ES-I3 (cell line): ENCODE measurements around the gene NCAN.
"Not testable (repeated sequence)": the region's sequence is repeated elsewhere in the genome, so short reads cannot be mapped to it uniquely, and the experiment has no call there.

Experiments
- H3K36me3 ChIP-seq: 2 replicates; pipeline ENCODE4 v1.6.1; 2013; ENCODE audit warnings: mild to moderate bottlenecking, low read length, control low read depth, moderate library complexity; ENCODE audit not compliant: insufficient read depth
- H3K4me1 ChIP-seq: 2 replicates; pipeline ENCODE4 v1.6.1; 2013; ENCODE audit warnings: mild to moderate bottlenecking, control low read depth, low read length; ENCODE audit not compliant: insufficient read depth
- H3K9ac ChIP-seq: 2 replicates; pipeline ENCODE4 v1.6.1; 2013; ENCODE audit warnings: low read depth, mild to moderate bottlenecking, low read length, moderate library complexity
- H3K9me3 ChIP-seq: 2 replicates; pipeline ENCODE4 v1.6.1; 2013; ENCODE audit warnings: mild to moderate bottlenecking, low read length, moderate library complexity; ENCODE audit not compliant: control insufficient read depth, insufficient read depth

Gene NCAN

DNA sequence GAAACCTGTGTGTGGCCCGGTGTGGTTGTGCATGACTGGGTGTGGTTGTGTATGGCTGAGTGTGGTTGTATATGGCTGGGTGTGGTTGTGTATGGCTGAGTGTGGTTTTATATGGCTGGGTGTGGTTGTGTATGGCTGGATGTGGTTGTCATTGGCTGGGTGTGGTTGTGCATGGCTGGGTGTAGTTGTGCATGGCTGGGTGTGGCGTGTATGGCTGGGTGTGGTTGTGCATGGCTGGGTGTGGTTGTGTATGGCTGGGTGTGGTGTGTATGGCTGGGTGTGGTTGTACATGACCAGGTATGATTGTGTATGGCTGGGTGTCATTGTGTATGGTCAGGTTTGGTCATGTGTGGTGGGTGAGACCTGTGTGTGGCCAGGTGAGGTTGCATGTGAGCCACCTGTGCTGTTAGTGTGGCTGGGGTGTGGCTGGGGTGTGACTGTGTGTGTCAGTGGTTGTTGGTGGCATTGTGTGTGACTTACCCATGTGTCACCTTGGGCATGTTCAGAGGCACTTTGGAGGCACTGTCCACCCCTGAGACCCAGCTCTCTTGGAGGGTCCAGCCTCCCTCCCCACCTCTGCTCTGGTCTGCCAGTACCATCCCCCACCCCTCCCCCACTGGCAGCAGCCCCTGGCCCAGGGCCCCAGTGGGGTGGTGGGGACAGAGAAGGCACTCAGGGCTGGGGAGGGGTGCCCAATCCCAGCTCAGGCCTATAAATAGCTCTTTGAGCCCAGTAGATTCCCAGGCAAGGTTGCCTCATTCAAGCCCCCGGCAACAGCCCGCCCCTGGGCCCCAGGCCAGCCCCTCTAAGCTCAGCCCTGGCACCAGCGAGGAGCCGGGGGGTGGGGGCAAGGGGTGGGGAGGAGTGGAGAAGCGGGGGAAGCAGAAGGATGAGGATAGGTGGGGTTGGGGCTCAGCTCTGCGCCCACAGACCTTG lies 3.9 kb upstream of the NCAN start:
- H3K9ac ChIP-seq: no peak overlapping the region
- H3K36me3 ChIP-seq: no peaks in the 10 kb centered on the region
- no peaks in the 10 kb centered on the region for H3K4me1 ChIP-seq
- no peaks in the 10 kb centered on the region for H3K9me3 ChIP-seq

DNA sequence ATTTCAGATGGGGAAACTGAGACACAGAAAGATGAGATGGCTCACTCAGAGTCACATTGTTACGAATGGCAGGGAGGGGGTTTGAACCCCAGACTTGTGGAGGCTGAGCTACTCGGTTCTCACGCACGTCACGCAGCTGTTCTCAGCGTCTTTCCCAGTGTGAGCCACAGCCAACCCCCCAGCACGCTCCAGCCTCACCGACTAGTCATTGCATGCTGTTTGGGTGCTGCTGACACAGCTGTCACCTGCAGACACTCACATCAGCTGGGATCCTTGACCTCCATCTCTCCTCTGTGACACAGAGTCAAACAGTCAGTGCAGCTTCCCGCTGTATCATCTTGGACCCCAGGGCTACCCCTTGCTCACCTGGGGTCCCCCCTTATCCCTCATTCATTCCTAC lies 2.4 kb upstream of the NCAN start:
- H3K9ac ChIP-seq: no peak overlapping the region
- H3K4me1 ChIP-seq: no peaks in the 10 kb centered on the region
- no peaks in the 10 kb centered on the region for H3K9me3 ChIP-seq
- no peaks in the 10 kb centered on the region for H3K36me3 ChIP-seq

DNA sequence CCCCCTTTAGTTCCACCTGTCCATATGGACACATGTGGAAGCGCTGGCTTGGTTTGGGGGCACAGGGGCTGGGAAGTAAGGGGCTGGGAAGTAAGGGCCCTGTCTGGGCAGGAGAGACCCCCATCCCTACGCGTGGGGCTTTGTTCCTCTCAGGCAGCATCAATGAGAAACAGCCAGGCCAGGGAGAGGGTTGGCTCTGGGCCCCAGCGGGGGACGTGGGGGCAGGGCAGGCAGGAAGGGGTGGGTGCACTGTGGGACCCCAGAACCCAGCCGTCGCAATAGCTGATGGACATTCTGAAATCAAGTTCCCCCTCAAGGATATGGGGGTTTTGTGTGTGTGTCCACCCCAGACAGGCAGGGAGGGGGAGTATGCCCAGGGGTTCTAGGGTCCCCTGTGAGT lies 1.2 kb downstream of the NCAN start:
- H3K9me3 ChIP-seq: no peaks in the 10 kb centered on the region
- no peaks in the 10 kb centered on the region for H3K4me1 ChIP-seq
- H3K9ac ChIP-seq: no peak overlapping the region
- no peaks in the 10 kb centered on the region for H3K36me3 ChIP-seq

DNA sequence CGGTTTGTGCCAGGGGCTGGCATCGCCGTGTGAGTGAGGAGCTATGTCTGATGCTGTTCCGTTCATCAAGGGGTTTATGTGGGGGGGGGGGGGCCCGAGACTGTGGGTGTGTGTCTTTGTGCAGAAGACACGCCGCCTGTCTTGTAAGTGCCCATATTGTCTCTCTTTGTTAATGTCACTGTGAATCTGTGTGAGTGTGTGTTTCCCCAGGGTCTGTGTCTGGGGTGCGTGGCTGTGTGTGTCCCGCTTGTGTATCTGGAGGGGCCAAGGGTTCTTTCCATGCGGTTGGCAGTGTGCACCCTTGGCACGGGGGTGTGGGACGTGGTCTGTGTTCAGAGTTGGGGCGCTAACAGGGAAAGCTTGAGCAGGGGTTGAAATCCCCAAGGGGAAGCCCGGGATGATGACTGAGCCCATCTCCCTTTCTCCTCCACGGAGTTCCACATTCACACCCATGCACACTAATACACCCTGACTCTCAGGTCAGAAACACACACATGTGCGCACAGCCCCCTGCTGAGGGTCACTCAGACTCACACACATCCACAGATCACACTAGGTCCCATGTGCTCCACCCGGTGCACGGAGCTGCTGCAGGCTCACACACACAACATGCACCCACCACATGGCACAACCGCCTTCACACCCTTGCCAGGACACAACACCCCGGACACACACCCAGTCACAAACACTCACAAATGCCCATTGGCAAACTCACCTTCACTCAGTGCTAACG lies 1.8 kb downstream of the NCAN start:
- no peaks in the 10 kb centered on the region for H3K9me3 ChIP-seq
- no peaks in the 10 kb centered on the region for H3K36me3 ChIP-seq
- H3K4me1 ChIP-seq: no peaks in the 10 kb centered on the region
- H3K9ac ChIP-seq: no peak overlapping the region

DNA sequence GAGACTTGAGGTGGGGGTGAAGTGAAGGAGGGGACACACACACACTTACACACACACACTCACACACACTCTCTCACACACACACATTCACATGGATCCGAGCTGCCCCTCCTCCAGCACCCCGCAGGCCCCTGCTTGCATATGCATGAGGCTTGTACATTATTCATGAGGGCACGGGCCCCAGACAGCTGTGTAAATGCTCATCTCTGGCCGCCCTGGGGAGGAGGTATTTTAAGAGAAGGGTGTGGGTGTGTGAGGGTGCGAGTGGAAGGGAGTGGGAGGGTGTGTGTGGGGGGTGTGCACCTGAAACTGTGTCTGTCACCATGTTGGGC lies 2.4 kb downstream of the NCAN start:
- no peaks in the 10 kb centered on the region for H3K9me3 ChIP-seq
- H3K4me1 ChIP-seq: no peaks in the 10 kb centered on the region
- H3K36me3 ChIP-seq: no peaks in the 10 kb centered on the region
- no peak overlapping the region for H3K9ac ChIP-seq

DNA sequence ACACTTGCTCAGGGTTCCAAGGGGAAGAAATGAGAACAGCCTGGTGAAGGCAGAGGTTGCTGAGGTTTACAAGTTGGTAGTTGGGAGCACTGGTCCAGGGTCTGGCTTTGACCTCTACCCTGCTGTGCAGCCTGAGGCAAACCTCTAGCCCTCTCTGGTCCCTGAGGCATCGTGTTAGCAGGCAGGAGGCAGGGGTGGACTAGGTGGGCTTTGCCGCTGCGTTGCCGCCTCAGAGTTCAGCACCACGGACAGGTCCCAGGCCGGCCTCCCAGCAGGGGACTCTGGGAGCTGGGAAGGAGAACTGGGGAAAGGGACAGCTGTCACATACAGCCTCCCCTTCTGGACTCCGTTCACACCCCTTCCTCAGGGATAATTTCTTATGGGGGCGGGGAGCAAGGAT lies 3.1 kb downstream of the NCAN start:
- no peaks in the 10 kb centered on the region for H3K4me1 ChIP-seq
- H3K9ac ChIP-seq: no peak overlapping the region
- H3K9me3 ChIP-seq: no peaks in the 10 kb centered on the region
- no peaks in the 10 kb centered on the region for H3K36me3 ChIP-seq

DNA sequence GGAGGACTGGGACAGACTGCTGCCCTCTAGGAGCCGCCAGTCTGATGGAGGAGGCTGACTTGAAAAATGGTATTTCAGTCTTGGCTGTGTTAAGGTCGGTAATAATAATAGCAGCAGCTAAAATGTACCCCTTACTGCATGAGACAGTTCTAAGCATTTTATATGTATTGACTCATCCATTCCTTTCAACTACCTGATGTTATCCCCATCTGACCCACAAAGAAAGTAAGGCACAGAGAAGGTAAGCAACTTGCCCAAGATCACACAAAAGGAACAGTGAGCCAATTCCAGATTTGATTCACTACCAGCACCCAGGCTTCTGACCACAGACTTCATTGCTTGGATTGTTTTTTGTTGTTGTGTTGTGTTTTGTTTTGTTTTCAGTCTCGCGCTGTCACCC lies 4.0 kb downstream of the NCAN start:
- Histone ChIP-seq H3K36me3 (no peaks in the 10 kb centered on the region), H3K4me1 (no peaks in the 10 kb centered on the region), H3K9ac (no peak overlapping the region), H3K9me3 (no peaks in the 10 kb centered on the region)

DNA sequence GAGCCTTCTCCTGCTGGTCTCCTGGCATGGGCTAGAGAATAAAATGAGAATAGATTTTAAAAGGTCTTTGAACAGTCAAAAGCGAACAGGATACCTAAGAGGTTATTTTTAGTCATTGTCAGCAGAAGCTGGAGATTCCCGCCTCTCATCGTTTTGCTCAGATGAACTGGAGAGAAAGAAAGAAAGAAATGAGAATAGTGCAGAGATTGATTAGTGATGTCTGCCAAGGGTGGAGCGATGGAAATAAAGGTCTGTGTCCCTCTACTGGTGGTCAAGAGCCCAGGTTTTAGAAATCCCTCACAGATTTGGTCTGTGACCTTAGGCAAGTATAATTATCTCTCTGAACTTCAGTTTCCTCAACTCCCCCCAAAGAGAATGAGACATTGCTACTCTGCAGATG lies 5.3 kb downstream of the NCAN start:
- Histone ChIP-seq H3K36me3 (no peaks in the 10 kb centered on the region), H3K4me1 (no peaks in the 10 kb centered on the region), H3K9me3 (no peaks in the 10 kb centered on the region), H3K9ac (no peak overlapping the region)

DNA sequence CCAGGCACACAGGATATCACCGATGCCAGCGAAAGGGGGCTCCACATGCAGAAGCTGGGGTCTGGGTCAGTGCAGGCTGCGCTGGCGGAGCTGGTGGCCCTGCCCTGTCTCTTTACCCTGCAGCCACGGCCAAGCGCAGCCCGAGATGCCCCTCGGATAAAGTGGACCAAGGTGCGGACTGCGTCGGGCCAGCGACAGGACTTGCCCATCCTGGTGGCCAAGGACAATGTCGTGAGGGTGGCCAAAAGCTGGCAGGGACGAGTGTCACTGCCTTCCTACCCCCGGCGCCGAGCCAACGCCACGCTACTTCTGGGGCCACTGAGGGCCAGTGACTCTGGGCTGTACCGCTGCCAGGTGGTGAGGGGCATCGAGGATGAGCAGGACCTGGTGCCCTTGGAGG lies 7.2 kb downstream of the NCAN start:
- Histone ChIP-seq H3K36me3 (no peaks in the 10 kb centered on the region), H3K9ac (no peak overlapping the region), H3K9me3 (no peaks in the 10 kb centered on the region; the same call in 1 of the 2 replicates), H3K4me1 (no peaks in the 10 kb centered on the region)

DNA sequence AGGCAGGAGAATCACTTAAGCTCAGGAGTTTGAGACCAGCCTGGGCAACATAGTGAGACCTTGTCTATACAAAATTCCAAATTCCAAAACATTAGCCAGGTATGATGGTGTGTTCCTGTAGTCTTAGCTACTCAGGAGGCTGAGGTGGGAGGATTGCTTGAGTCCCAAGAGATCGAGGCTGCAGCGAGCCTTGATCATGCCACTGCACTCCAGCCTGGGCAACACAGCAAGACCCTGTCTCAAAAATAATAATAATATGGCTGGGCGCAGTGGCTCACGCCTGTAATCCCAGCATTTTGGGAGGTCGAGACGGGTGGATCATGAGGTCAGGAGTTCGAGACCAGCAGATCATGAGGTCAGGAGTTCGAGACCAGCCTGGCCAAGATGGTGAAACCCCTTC lies 9.2 kb downstream of the NCAN start:
- H3K4me1 ChIP-seq, H3K9me3 ChIP-seq, H3K36me3 ChIP-seq, H3K9ac ChIP-seq: not testable (repeated sequence)

DNA sequence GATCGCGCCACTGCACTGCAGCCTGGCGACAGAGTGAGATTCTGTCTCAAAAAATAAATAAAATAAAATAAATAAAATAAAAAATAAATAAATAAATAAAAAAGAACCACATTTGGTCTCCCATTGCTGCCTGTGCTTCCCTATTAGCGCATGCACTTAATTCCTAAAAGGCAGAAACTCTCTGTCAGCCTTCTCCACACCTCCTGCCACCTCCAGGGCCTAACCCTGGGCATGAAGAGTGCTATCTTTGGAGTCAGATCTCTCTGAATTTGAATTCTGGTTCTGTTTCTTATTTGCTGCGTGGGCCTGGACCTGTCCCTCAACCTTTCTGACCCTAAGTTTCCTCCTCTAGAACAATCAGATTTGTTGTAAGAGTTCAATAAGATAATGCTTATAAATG lies 11.3 kb downstream of the NCAN start:
- Histone ChIP-seq H3K9ac (no peak overlapping the region), H3K4me1 (no peaks in the 10 kb centered on the region), H3K9me3 (peaks cover 4% of the 10 kb centered on the region; the same call in 1 of the 2 replicates), H3K36me3 (no peaks in the 10 kb centered on the region)

DNA sequence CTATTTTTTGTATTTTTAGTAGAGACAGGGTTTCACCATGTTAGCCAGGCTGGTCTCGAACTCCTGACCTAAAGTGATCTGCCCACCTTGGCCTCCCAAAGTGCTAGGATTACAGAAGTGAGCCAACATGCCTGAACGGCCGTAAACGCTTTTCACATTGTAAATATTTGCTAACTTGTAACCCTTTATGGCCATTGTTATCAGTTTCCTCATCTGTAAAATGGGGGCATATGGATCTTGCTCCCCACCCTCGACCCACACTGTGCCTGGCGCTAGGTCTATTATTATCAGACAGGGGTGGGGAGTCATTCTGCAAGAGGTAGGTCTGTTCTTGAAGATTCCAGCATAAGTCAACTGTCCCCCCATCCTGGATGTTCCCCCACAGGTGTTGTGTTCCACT lies 11.9 kb downstream of the NCAN start:
- H3K9me3 ChIP-seq: peaks cover 4% of the 10 kb centered on the region; the same call in 1 of the 2 replicates
- no peaks in the 10 kb centered on the region for H3K4me1 ChIP-seq
- H3K36me3 ChIP-seq: no peaks in the 10 kb centered on the region
- H3K9ac ChIP-seq: no peak overlapping the region

DNA sequence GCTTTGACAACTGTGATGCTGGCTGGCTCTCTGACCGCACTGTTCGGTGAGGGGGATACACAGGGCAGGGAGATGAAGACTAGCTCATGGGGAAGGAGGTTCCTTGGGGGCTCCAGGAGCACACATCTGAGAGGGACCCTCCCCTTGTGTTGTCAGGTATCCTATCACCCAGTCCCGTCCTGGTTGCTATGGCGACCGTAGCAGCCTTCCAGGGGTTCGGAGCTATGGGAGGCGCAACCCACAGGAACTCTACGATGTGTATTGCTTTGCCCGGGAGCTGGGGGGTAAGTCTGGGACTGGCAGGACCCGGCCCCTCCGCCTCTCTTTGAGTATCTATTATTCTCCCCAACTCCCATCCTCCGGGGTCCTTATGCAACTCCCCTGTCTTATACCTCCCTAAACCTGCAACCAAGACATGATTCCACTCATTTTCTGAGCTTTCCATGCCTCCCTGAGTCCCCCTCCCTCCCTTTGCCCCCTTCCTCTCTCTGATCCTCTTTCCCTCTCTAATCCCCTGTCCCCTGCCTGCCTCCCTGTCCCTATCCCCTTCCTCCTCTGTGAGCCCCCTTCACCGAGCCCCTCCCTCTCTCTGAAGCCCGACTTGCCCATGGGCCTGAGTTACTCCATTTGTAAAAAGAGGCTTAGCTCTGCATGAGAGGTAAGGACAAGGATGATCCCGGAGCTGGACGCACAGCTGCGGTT lies 12.5 kb downstream of the NCAN start:
- H3K9me3 ChIP-seq: peaks cover 4% of the 10 kb centered on the region; the same call in 1 of the 2 replicates
- H3K4me1 ChIP-seq: no peaks in the 10 kb centered on the region
- H3K9ac ChIP-seq: peak overlapping the region; percentile 30; the same call in 1 of the 2 replicates
- H3K36me3 ChIP-seq: no peaks in the 10 kb centered on the region

DNA sequence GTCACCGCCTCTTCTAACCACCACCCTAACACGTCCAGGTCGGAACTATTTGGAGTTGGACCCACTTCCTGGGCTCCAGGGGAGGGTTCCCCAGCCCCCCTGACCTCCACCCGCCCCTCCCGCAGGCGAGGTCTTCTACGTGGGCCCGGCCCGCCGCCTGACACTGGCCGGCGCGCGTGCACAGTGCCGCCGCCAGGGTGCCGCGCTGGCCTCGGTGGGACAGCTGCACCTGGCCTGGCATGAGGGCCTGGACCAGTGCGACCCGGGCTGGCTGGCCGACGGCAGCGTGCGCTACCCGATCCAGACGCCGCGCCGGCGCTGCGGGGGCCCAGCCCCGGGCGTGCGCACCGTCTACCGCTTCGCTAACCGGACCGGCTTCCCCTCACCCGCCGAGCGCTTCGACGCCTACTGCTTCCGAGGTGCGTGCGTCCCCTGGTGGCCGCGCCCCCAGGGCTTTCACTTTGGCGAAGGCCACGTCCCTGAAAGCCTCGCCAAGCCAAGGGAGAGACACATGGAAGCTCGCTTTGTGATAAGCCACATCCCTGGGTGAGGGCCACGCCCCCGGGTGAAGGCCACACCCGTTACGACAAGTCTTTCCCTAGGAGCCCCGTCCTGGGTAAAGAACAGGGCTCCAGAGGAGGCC lies 13.2 kb downstream of the NCAN start:
- Histone ChIP-seq H3K9me3 (peaks cover 4% of the 10 kb centered on the region; the same call in 1 of the 2 replicates), H3K36me3 (no peaks in the 10 kb centered on the region), H3K4me1 (no peaks in the 10 kb centered on the region), H3K9ac (peak overlapping the region; percentile 30; the same call in 1 of the 2 replicates)
